Measurements from ENCODE around the gene SIDT1. TPM values are rescaled to one million over a fixed set of nuclear protein-coding genes. Genes with fewer than 3 reads are reported as not detected.

SIDT1 gene
- total RNA-seq, 3 donors from 2014 or later (not counting 1 experiment from before 2014, with no cell fraction given): 86.9 to 136 (median 101) TPM

- Mint-ChIP-seq H3K36me3 (peaks cover under 1% of the 10 kb centered on the region), H3K27me3 (ENCODE audit: low read depth in 2 of 2) (no peaks in the 10 kb centered on the region), H3K9me3 (no peaks in the 10 kb centered on the region), H3K4me1 (peaks cover 22 to 39% of the 10 kb centered on the region in 2 donors), H3K27ac (peak overlapping the region; percentile 24 to 57), H3K4me3 (no peak overlapping the region)
- Histone ChIP-seq H3K27me3 (ENCODE audit: control insufficient read depth, insufficient read depth, low read length) (no peaks in the 10 kb centered on the region), H3K27ac (ENCODE audit: low read length) (no peak overlapping the region), H3K9me3 (ENCODE audit: control insufficient read depth, insufficient read depth, low read length) (no peaks in the 10 kb centered on the region), H3K4me3 (ENCODE audit: low read length) (no peak overlapping the region), H3K36me3 (ENCODE audit: control insufficient read depth, insufficient read depth, low read length) (peaks cover 23% of the 10 kb centered on the region), H3K4me1 (ENCODE audit: control insufficient read depth, insufficient read depth, low read length) (no peaks in the 10 kb centered on the region)
- ATAC-seq (no peak), DNase-seq (no peak)
- no peak for TF ChIP-seq CTCF (IDR thresholded peaks at IDR 0.05)
- intact Hi-C loops (cut with micrococcal nuclease): no loop called here
- WGBS (ENCODE audit: insufficient coverage): 100% methylated on average over 4 of the region's 4 CpGs
Observed at GRCh38 chr3:113678773-113679172, 146.4 kb downstream of the SIDT1 start.

Other genes with a start within 250 kb of the SIDT1 start
- 1 to 10 TPM; 5.4 to 8.5 (median 6.5) TPM for gene CFAP44, start 91.1 kb upstream of the SIDT1 start, total RNA-seq
- 10 to 100 TPM in 2 of 3 donors, 1 to 10 TPM in 1; 8.6 to 14.7 (median 14.2) TPM for gene SPICE1, start 17.4 kb upstream of the SIDT1 start, total RNA-seq
- 10 to 100 TPM; 38.0 to 43.0 (median 41.8) TPM for gene USF3, start 164.1 kb downstream of the SIDT1 start, total RNA-seq
- 10 to 100 TPM; 55.3 to 77.6 (median 61.0) TPM for gene NAA50, start 213.7 kb downstream of the SIDT1 start, total RNA-seq
- gene ATP6V1A, start 214.5 kb downstream of the SIDT1 start, total RNA-seq: 10 to 100 TPM; 26.3 to 31.9 (median 30.0) TPM